Gastroesophageal sphincter (tissue), 3 donors: ENCODE measurements around the gene SLC16A10.

Source experiments
- POLR2A ChIP-seq, 2 donors: fragments of 450-650 bp; IDR thresholded peaks; one replicate each; pipeline ENCODE4 v1.6.1; 2017; ENCODE audit warnings: antibody characterized with exemption in 2 of 2, mild to moderate bottlenecking in 2 of 2, moderate library complexity in 1 of 2
- POLR2AphosphoS5 ChIP-seq: sonication (generic); formaldehyde crosslinking; IDR thresholded peaks from one replicate; pipeline ENCODE4 v1.6.1; 2017; ENCODE audit warnings: antibody characterized with exemption
- TF ChIP-seq, protein P1 (sequence below), 4 experiments: fragments of 200-600 bp in 2 of 4; fragments of 450-650 bp in 2 of 4; sonication (generic) in 1 of 4; IDR thresholded peaks; one replicate each; pipeline ENCODE4 v1.5.1; 2017 to 2019; ENCODE audit warnings: antibody characterized with exemption in 4 of 4, mild to moderate bottlenecking in 2 of 4, moderate library complexity in 2 of 4

DNA sequence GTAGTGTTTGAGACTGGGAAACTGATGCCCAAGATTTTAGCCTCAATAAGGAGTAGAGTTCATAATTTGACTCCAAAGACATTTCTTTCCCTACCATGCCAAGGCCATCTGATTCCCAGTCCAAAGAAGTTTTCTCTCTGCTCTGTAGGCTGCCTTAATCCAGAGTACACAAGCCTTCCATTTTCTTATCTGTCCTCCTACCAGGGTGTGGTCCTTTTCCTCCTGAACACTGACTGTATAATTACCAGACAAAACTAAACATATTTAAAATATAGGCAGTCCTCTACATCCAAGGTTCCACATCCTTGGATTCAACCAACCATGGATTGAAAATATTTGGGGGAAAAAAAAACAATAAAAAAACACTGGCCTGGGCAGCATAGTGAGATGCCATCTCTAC lies 108.4 kb downstream of the SLC16A10 start:
- no peak for TF ChIP-seq POLR2AphosphoS5
- TF ChIP-seq, protein P1, sequence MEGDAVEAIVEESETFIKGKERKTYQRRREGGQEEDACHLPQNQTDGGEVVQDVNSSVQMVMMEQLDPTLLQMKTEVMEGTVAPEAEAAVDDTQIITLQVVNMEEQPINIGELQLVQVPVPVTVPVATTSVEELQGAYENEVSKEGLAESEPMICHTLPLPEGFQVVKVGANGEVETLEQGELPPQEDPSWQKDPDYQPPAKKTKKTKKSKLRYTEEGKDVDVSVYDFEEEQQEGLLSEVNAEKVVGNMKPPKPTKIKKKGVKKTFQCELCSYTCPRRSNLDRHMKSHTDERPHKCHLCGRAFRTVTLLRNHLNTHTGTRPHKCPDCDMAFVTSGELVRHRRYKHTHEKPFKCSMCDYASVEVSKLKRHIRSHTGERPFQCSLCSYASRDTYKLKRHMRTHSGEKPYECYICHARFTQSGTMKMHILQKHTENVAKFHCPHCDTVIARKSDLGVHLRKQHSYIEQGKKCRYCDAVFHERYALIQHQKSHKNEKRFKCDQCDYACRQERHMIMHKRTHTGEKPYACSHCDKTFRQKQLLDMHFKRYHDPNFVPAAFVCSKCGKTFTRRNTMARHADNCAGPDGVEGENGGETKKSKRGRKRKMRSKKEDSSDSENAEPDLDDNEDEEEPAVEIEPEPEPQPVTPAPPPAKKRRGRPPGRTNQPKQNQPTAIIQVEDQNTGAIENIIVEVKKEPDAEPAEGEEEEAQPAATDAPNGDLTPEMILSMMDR (IDR thresholded peaks at IDR 0.05), result no peak
- TF ChIP-seq POLR2A (IDR thresholded peaks at IDR 0.05), result no peak
